OCI-LY7 (cell line): ENCODE results near the gene SLC38A5. TPM values are rescaled to one million over a fixed set of nuclear protein-coding genes. Genes with fewer than 3 reads are reported as not detected.

Experiments used
- BruUV-seq: library from RNA; stranded (reverse); fragments of 400-500 nt; replicated peaks from 2 replicates; lab custom pipeline; 2021; lab: Mats Ljungman, UMichigan
- CTCF ChIA-PET: fragments of 300-600 bp; sonication (Branson Sonifier 250); formaldehyde crosslinking; loops from one replicate; lab custom pipeline; 2022; ENCODE audit warnings: antibody characterized with exemption; ENCODE audit not compliant: unreplicated experiment; lab: Charles Lee
- POLR2A ChIA-PET: fragments of 300-600 bp; sonication (Branson Sonifier 250); formaldehyde crosslinking; loops from one replicate; lab custom pipeline; 2022; ENCODE audit warnings: antibody characterized with exemption; lab: Charles Lee
- DNase-seq: peaks from one replicate; pipeline ENCODE4 v3.0.0-alpha.2; 2015; ENCODE audit warnings: low spot score
- H2AFZ ChIP-seq: fragments of 200-600 bp; sonication (generic), shearing (Covaris generic); 2 replicates; pipeline ENCODE4 v1.6.1; 2014; ENCODE audit warnings: mild to moderate bottlenecking, antibody characterized with exemption, low read length, moderate library complexity
- H3K27ac ChIP-seq: fragments of 200-600 bp; sonication (generic); 2 replicates; pipeline ENCODE4 v1.5.1; 2014; ENCODE audit warnings: mixed run types, low read depth, mild to moderate bottlenecking, moderate library complexity, low read length, inconsistent platforms; ENCODE audit not compliant: poor library complexity, severe bottlenecking
- H3K36me3 ChIP-seq: fragments of 200-600 bp; sonication (generic); 2 replicates; pipeline ENCODE4 v1.6.1; 2014; ENCODE audit warnings: mild to moderate bottlenecking, antibody characterized with exemption, low read length, moderate library complexity, mixed read lengths; ENCODE audit not compliant: insufficient read depth
- H3K4me1 ChIP-seq: fragments of 200-600 bp; sonication (generic); 2 replicates; pipeline ENCODE4 v1.5.1; 2014; ENCODE audit warnings: mild to moderate bottlenecking, low read length; ENCODE audit not compliant: insufficient read depth, poor library complexity, severe bottlenecking
- H3K4me2 ChIP-seq: fragments of 200-600 bp; sonication (generic); 2 replicates; pipeline ENCODE4 v1.6.1; 2014; ENCODE audit warnings: mild to moderate bottlenecking, low read length
- H3K4me3 ChIP-seq: fragments of 200-600 bp; sonication (generic); 2 replicates; pipeline ENCODE4 v1.5.1; 2014; ENCODE audit warnings: mild to moderate bottlenecking, low read depth, low read length; ENCODE audit not compliant: poor library complexity, severe bottlenecking
- H3K79me2 ChIP-seq: fragments of 200-600 bp; sonication (generic); 2 replicates; pipeline ENCODE4 v1.6.1; 2016; ENCODE audit warnings: low read depth, mild to moderate bottlenecking, low read length, moderate library complexity, mixed read lengths; ENCODE audit not compliant: insufficient read depth
- H3K9me2 ChIP-seq: fragments of 200-600 bp; sonication (generic); 2 replicates; pipeline ENCODE4 v1.6.1; 2016; ENCODE audit warnings: mild to moderate bottlenecking, low read length, mixed read lengths; ENCODE audit not compliant: insufficient read depth
- H3K9me3 ChIP-seq: fragments of 200-600 bp; sonication (generic); 2 replicates; pipeline ENCODE4 v1.6.1; 2014; ENCODE audit warnings: mild to moderate bottlenecking, mixed run types, low read length, mixed read lengths
- H4K20me1 ChIP-seq: fragments of 200-600 bp; sonication (generic); 2 replicates; pipeline ENCODE4 v1.6.1; 2014; ENCODE audit warnings: mild to moderate bottlenecking, antibody characterized with exemption, low read length, moderate library complexity, mixed read lengths; ENCODE audit not compliant: insufficient read depth
- EZH2phosphoT487 ChIP-seq: fragments of 200-600 bp; sonication (generic); IDR thresholded peaks from 2 replicates; pipeline ENCODE4 v1.6.1; 2018; ENCODE audit warnings: low read depth, borderline replicate concordance, mild to moderate bottlenecking, mixed run types, antibody characterized with exemption, low read length, moderate library complexity, mixed read lengths
- intact Hi-C: fragments of 100-400 bp; cut with micrococcal nuclease; formaldehyde crosslinking; loops from one replicate; pipeline ENCODE4 v1.10.0; 2022; ENCODE audit not compliant: unreplicated experiment
- total RNA-seq, 2 experiments: library from RNA; depleted of rRNA in 1 of 2; stranded (reverse); fragments of >200 nt in 1 of 2; shearing (Covaris generic) in 1 of 2; gene quantifications; 2 replicates each; pipeline ENCODE4 v1.2.3, GENCODE V29; 2014 to 2022
- TF ChIP-seq, protein P1 (sequence below): fragments of 200-600 bp; sonication (generic); conservative IDR thresholded peaks from 2 replicates; pipeline ENCODE4 v1.5.1; 2014; ENCODE audit warnings: mild to moderate bottlenecking, antibody characterized with exemption, low read length, moderate library complexity, mixed read lengths

Gene SLC38A5
- total RNA-seq, 2 experiments from 2014 or later, result 38.6 to 45.6 TPM

DNA sequence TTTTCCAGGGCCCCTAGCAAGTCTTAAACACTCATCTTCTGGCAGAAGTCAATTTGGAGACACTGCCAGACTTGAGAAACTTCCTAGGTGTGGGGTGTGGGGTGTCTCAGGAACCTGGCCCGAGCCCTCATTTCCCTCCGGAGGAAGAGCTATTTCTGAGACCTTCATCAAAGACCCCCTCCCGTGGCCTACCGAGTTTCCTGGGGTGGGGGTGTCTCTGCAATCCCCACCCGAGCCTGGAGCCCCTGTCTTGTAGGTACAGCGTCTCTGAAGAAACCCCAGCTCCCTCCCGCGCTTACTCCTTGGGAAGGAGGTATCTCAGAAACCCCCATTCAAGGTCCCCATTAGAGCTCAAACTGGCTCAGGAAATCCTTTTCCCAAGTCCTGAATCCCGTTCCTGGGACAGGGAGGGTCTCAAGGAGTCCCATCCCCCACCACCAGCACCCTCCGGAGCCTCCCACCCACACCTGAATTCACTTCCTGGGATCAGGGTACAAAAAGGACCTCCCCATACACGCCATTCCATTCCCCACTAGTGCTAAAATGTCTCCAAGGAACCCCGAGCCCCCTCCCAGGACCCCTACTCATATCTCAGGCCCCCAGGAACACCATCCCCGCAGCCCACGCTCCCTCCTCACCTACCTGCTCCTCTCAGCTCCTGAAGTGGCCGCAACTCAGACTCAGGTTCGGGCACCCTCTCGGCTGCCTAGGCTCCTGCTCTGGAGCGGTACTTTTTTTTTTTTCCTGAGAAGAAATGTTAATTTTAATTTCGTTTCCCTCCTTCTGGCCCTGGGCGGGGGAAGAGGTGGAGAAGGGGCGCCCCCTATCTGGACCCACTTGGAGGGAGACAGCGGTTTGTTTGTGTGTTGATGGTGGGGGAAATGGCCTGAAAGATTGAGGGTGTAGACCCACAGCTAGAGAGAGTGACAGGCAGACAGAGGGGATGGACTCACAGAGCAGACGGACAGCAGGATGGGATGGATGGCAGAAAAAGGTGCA, 1.1 kb downstream of the SLC38A5 start:
- intact Hi-C loops, result loop anchor here (5.0 kb wide), 1 partner anchor 68 kb away; the partner anchor contains the start of gene TBC1D25
- H3K9me2 ChIP-seq, result no peaks in the 10 kb centered on the region

DNA sequence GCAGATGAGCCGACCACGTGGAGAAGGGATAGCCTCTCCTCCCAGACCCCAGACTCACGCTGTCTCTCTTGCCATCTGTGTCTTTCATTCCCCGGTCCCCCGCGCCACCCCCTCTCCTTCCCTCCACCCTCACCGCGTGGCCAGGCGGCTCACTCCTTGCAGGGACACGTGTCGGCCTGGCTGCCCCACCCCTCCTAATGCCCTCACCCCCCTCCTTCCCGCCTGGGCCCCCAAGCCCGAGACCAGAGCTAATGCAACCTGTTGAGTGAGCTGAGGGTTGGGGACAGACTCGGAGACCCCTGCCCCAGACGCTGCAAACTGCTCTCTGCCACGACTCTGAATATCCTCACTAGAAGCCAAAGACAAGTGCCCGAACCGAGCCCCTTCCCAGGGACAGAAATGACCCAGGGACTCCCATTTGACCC, 1.8 kb downstream of the SLC38A5 start:
- Histone ChIP-seq H4K20me1 (no peaks in the 10 kb centered on the region), H3K36me3 (peaks cover 31% of the 10 kb centered on the region), H3K79me2 (peaks cover 15% of the 10 kb centered on the region), H3K4me1 (peaks cover 16% of the 10 kb centered on the region), H2AFZ (peak overlapping the region; percentile 92; the same call in 1 of the 2 replicates), H3K9me3 (no peaks in the 10 kb centered on the region), H3K4me2 (peak overlapping the region; percentile 88), H3K27ac (peak overlapping the region; percentile 64), H3K9me2 (no peaks in the 10 kb centered on the region), H3K4me3 (peak overlapping the region; percentile 94)
- POLR2A ChIA-PET, result interaction anchor here (0.5 to 1.8 kb wide), 2 partner anchors 72 to 81 kb away, joined by 3 to 6 read pairs; partner anchors contain the start of gene TBC1D25
- BruUV-seq, result no TSS peak
- intact Hi-C loops, result loop anchor here (5.0 kb wide), 1 partner anchor 69 kb away; the partner anchor contains the start of gene TBC1D25
- peak; percentile 43 for DNase-seq
- TF ChIP-seq, protein P1, sequence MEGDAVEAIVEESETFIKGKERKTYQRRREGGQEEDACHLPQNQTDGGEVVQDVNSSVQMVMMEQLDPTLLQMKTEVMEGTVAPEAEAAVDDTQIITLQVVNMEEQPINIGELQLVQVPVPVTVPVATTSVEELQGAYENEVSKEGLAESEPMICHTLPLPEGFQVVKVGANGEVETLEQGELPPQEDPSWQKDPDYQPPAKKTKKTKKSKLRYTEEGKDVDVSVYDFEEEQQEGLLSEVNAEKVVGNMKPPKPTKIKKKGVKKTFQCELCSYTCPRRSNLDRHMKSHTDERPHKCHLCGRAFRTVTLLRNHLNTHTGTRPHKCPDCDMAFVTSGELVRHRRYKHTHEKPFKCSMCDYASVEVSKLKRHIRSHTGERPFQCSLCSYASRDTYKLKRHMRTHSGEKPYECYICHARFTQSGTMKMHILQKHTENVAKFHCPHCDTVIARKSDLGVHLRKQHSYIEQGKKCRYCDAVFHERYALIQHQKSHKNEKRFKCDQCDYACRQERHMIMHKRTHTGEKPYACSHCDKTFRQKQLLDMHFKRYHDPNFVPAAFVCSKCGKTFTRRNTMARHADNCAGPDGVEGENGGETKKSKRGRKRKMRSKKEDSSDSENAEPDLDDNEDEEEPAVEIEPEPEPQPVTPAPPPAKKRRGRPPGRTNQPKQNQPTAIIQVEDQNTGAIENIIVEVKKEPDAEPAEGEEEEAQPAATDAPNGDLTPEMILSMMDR, result no peak
- TF ChIP-seq EZH2phosphoT487, result no peak
- CTCF ChIA-PET, result interaction anchor here (0.6 to 1.0 kb wide), 2 partner anchors 71 to 724 kb away, joined by 4 to 9 read pairs; partner anchors contain the start of gene TBC1D25

More for the DNA sequence above, 1.1 kb downstream of the SLC38A5 start:
- ChIA-PET POLR2A (interaction anchor here (0.7 to 1.8 kb wide), 2 partner anchors 71 to 103 kb away, joined by 3 to 6 read pairs; partner anchors contain the start of gene TBC1D25), CTCF (interaction anchor here (0.6 kb wide), 1 partner anchor 724 kb away, joined by 9 read pairs; no protein-coding TSS in a partner anchor)
- Histone ChIP-seq H3K27ac (peak overlapping the region; percentile 64), H3K4me2 (peak overlapping the region; percentile 88), H3K4me3 (peak overlapping the region; percentile 94), H3K79me2 (peaks cover 15% of the 10 kb centered on the region), H4K20me1 (no peaks in the 10 kb centered on the region), H3K36me3 (peaks cover 29% of the 10 kb centered on the region), H2AFZ (peak overlapping the region; percentile 92; the same call in 1 of the 2 replicates), H3K4me1 (peaks cover 16% of the 10 kb centered on the region), H3K9me3 (no peaks in the 10 kb centered on the region)
- BruUV-seq, result no TSS peak
- TF ChIP-seq, protein P1, result peak; percentile 81
- no peak for TF ChIP-seq EZH2phosphoT487
- DNase-seq, result peak; percentile 66
